Tongue (tissue), 2 donors: ENCODE results near the gene NCBP2L. TPM values are rescaled to one million over a fixed set of nuclear protein-coding genes. Genes with fewer than 3 reads are reported as not detected.
A peak's percentile ranks its signal among the peaks of the same experiment; 100 is the strongest.

Source experiments
- DNase-seq: peaks from one replicate; pipeline ENCODE4 v3.0.0-alpha.2; 2015
- total RNA-seq: library from RNA; depleted of rRNA; stranded (reverse); fragments of >200 nt; gene quantifications from one replicate; pipeline ENCODE4 v1.2.3, GENCODE V29; 2014

Gene NCBP2L
- total RNA-seq, 1 donor from 2014 or later: not detected

DNA sequence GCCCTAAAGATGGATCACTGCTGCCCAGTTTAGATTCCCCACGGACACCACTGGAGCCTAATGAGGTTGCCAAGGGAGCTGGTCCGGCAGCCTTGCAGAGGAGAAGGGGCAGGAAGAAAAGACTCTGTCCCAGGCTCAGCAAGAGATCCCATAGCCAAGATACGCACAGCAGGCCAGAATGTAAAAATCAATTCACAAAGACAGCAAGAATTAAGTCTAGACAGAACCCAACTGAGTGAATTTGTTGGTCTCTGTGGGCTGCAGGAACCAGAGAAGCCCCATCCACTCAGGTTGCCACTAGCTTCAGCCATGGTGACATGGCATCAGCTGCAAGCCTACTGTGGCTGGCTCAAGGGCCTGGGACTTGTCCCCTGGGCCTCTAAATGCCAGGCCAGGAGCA, 24.8 kb upstream of the NCBP2L start:
- DNase-seq: no peak

DNA sequence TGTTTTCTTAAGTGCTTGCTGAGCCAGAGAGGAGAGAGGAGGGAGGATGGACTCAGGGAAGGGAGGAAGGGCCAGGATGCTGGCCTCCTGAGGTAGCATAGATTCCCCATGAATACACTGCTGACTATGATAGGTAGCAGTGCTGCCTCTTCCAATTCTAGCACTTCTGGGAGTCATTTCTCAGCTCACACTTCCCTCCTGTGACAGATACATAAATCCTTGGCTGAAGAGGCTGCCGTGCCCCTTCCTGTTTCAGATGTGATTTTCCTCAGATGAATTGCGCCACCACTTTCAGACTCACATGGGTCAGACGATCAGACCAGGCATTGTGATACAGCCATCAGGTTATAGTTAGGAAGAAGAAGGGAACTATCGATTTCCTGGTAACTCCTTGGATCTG, 24.3 kb upstream of the NCBP2L start:
- DNase-seq: no peak

DNA sequence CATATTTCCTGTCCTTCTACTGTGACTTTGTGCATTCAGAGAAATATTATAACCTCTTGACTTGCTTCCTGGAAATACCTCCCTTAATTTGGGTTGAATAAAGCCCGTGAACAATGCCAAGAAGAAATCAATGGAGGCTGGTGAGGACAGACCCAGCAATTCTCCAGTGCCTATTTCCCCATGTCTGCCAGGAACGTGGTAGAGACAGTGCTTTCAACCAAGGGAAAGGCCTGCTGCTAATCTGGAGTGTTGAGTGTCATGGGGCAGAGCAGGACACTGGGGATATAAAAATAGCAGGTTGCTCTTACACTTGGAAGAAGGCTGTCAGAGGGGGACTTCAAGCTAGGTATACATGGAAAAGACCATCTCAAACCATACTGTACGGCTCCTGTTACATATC, 21.8 kb upstream of the NCBP2L start:
- DNase-seq: no peak

DNA sequence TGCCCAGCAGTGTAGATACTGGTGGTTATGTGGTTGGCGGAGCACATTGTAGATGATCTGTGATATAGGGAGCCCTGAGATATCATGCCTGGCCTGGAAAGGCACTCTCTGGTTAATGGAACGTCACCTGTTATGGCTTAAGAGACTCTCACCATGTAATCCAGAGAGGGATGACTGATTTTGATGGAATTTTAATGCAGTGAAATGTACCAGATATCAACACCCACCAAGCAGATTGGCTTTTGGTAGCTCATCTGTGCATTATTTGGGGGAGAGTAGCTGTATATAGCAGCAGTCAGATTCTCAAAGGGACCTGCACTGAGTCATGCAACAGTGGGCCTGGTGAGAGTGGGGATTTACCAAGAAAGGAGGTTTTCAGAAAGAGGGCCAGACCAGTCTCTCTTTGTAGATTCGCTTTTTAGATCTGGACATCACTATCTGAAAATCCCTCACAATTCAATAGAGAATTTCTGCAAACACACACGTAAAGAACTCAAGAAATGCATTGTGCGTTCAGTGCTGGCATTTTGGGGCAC, 19.2 kb upstream of the NCBP2L start:
- DNase-seq: no peak

DNA sequence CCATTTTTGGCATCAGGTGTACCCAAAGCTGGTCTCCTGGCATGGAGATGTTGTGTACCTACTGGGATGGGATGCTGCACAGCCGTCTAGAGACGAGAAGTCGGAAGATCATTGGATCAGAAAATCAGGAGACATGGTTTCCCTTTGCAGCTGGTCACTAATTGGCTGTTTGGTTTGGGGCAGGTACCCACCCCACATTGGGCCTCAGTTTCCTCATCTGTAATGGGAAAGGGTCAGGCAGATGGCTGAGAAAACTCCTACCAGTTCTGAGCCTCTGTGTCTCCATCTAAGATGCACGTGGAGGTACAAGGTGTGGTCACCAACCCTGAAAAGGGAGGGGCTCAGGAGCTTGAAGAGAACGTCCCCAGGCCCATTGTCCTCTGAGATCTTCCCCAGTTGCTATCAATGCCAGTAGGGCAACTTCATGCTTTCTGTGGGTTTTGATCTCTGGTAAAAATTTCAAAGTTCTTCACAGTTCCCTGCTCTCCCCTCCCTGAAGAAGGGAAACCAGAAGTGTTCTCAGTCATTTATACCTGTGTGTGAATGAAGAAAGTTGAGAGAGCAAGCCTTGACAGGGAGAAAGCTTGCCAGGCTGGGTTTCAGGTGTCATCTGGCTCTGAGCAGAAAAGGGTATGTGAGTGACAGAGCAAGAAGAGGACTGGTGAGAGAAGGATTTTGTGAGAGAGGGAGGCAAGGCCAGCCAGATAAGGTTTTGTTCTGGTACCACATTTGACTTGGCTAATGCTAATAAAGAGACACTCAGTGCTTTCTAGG, 17.0 kb upstream of the NCBP2L start:
- no peak for DNase-seq

DNA sequence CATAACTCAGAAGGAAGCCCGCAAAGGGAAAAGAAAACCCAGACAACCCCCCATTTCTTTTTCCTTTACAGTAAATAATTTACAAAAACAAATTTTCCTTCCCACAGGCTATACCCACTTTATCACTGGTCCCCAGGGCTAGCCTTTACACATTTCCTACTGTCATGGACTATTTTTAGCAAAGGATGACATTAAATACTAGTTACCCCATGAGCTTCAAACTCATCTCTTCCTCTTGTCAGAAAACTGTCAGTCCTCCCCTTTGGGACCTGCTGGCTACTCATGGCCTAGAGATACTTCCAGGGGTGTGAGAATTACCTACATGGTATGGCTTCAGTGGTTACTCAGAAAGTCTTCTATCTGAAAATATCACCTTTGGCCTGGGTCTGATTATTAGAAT, 13.9 kb upstream of the NCBP2L start:
- no peak for DNase-seq

DNA sequence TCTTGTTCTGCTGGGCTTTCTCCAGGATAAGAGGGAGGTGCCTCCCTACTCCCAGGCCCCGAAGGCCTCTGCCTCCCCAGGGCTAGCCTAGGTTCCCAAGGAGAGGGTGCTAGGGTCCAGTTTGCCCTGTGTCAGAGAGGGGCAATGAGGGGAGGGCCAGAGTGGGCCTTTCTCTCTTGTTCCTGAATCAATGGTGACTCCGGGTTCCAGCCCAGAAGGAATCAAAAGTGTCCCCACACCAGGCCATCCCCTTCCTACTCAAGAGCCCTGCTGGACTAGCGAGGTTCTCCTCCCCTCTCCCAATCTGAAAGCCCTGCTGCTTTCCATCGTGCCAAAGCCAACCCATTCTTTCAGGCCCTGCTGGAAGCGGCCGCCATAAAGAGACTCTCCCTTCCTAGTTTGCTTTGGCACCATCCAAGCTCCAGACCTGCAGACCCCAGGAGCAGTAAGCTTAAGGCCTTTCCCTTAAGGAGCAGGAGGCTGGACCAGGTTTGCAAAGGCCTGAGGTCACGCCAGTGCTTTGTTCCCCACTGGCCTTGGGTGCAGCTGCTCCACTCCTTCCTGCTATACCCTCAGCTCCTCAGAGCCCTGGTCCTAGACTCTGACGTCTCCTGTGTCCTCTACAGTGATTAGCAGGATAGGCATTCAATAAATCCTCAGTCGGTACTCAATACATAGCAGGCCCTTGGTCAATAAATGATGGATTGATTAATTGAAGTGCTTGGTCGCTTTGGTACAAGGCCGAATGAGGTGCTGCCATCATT, 12.5 kb upstream of the NCBP2L start:
- DNase-seq: no peak

DNA sequence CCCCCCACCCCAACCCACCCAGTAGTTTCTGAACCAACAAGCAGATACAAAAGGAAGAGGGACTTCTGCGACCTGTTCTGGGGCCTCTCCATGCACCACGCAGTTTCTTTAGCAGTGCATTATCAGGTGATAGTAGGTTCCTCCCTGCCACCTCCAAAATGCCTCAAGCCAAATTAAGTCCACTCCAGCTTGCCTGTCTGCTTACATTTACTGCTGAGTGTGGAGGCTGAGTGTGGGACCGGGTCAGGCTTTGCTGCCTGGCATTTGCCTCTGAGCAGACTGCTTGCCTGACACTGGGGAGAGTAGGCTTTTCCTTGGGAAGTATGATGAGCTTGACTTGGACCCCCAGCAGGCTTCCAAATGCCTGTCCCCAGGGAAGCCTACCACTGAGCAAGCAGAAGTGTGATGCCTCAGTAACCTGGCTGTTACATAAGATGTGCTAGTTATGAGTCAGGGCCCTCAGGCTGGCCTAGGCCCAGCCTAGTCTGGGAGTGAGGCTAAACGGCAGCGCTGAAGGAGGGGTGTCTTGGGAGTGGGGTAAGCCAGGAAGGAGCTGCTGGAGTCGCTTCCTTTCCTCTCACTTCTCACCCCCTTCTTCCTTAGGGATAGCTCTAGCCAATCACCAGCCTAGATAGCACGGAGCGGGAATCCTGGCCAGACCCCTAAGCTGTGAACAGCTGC, 10.9 kb upstream of the NCBP2L start:
- peak; percentile 55 for DNase-seq

DNA sequence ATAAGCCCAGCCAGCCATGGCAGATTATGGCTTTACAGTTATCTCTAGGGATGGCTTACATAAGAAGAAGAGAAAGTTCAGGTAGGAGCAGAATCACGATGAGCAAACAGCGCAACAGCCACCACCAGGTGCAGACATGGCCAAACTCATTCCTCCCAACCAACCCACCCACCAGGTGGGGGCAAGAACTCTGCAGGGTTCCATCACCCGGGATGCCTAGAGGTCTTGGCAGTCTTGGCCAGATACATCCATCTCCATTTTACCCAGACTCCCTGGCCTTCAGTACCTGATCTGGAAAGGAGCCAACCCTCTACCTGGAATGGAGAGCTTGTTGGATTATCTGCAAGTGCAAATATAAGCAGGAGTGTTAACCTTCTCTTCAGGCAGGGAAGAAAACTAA, 9.5 kb upstream of the NCBP2L start:
- no peak for DNase-seq

DNA sequence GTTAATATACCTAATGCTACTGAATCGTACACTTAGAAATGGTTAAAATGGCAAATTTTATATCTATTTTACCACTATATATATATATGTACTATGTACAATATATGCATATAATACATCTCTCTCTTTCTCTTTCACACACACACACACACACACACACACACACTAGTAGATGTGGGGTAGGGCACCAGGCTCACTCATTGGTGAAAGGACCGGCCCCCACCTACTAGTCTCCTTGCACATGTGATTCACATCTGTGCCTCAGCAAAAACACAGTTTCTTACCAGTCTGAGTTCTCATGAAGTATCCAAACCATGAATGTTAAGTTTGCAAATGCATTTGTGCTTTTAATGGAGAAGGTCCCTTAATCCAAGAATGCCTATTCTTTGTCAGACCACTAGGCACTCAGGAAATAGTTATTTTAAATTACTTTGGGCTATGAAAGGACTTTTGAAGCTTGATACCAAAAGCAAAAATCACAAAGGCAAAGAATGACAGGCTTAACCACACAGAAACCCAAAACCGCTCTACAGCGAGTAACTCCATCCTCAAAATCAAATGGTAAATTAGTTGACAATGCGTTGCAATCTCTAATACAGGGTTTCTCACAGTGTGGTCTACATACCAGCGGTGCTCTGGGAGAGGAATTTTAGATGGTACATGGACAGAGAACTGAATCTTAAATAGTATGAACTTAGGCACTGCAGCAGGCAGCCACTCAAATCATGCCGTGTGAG, 7.8 kb upstream of the NCBP2L start:
- DNase-seq: no peak

DNA sequence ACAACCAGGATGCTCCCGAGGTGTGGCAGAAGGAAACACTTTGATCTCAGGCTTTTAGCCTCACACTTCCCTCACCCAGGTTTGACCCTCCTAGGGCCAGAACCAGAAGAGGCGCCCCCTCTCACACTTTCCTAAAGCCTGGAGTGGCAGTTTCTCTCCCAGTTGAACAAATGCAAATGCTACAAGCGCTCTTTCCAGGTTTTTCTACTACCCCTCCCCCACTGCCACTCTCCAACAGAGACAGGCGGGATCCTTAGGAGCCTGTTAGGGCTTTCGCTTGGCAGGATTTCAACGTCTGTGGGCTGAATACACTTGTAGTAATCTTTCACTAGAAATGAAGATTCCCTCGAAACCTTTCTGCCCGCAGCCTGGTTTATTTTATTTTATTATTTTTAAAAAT, 4.3 kb upstream of the NCBP2L start:
- DNase-seq: peak; percentile 53

DNA sequence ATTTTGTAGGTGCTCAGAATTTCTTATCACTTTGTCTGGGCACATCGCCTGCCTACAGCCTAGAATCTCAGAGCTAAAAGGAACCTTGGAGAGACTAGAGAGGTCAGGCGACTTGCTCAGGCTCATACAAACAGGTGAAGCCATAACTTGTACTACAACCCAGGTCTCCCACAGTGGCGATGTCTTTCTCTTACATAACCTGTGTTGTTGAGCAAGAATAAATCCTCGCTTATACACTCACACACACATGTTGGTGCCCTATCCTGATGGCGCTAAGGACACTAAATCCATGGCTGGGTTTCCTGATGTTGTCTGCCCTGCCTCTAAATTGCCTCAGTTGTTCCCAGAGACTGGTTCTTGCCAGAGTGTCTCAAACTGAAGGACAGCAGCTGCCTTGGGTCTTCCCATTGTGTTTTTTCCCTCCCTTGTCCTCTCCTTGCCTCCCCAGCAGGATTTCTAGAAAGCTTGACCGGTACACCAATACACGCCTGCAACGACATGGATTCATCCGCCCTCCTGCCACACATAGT, 3.6 kb upstream of the NCBP2L start:
- DNase-seq: no peak

DNA sequence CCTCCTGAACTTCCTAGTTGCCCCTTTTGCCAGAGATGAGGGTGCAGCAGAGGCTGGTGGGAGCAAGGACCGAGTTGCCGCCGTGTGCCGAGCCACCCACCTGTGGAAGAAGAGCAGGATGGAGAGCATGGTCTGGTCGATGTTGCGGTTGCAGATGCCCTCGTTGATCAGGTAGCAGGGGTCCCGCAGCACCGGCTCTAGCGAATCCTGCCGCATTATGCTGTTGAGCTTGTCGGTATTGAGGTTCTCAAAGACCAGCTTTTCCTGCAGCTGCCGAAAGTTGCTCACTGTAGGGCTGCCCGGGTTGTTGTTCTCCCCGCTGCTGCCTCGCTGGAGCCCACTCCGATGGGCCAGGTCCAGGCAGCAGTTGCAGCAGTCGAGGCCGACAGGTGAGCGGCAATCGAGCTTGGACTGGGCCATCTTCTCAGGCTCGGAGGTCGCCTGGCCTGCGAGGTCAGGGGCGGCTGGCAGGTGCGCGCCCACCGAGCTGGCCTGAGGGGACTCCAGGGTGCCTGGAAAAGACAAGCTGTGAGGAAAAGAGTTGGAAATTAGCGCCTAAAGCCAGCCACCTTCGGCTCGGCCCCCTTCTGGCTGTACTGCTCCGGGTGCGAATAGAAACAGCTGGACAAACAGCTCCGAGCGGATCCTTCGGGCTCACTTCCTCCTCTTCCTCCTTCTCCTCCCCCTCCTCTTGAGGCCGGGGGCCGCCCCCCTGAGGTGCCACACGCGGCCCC, 2.4 kb upstream of the NCBP2L start:
- no peak for DNase-seq

DNA sequence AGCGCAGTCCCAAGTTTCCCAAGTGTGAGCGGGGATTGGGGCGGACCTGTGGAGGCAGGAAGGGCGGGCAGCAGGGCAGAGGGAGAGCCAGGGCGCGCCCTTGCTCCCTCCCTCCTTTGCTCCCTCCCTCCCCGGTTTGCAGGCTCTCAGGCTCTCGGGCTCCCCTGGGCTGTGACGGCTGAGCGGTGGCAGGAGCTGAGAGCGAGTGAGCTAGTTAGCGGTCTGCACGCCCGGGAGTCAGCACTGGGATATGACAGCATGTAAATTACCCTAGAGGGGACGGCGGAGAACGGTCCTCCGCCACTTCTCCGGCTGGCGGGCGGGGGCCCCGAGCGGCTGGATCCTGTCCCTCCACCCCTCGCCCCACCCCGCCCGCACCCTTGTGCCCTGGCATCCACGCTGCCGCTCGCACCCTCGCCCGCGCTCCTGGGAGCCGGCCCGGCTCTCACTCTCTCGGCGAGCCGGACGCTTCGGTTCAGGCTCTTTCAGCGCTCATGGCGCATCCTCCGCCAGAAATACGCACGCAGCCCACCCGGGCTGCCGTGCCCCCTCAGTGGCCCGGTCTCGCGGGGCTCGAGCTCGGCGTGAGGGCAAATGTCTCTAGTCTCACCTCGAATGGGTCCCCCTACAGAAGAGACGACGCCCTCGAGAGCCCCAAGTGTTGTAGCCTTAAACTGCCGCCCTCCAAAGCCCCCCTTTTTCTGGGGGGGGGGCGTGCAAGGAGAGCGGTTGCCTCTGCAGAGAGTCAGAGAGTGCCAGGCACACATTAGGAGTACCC, 1.6 kb upstream of the NCBP2L start, which contains the start of gene TSC22D3:
TSS of gene TSC22D3 (minus strand) at position 54 of the 778 bp plus-strand sequence. CDS start 368 bp downstream, outside the sequence.
- peak; percentile 81 for DNase-seq

DNA sequence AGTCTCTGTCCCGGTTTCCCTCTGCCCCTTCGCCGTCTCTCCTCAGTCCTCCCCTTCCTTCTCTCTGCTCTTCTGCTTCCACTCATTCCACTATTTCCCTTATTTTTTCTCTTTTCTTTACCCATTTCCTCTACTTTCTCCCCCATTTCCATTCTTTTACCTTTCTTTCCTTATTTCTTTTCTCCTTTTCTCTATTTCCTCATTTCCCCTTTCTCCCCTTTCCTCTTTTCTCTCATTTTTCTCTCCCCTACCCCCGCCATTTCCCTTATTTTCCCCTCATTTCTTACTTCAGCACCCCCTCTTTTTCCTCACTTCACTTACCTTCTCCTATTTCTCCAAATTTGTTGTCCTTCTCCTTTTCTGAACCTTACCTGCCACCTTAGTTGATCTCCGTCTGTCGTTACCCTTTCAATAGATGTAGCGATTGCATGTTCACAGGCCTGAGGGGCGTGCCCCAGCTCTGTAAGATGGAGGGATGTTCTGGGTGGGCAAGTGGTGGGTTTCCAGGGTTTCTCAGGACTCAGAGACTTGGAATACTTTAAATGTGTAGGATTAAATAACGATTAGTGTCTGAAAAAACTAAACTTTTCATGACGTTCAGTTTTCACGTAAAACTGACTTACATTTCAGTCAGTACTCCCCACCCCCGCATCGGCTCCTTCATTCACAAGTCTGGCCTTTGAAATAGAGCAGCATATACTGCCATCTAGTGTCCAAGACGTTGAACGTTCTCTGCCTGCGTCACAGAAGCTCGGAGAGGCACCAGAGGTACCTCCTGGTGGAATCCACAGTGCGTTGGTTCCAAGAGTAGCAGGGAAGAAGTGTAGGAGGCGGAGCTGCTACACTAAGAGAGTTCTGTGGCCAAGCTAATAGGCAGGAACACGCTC, 641 bp upstream of the NCBP2L start:
- DNase-seq: peak; percentile 92

DNA sequence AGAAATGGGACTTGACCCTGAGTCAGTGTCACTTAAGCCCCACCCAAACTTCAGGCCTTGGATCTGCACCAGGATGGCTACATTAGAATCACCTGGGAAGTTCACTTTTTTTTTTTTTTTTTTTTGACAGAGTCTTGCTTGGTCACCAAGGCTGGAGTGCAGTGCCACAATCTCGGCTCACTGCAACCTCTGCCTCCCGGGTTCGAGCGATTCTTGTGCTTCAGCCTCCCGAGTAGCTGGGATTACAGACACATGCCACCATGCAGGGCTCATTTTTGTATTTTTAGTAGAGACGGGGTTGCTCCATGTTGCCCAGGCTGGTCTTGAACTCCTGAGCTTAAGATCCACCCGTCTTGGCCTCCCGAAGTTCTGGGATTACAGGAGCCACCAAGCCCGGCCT, 3.0 kb downstream of the NCBP2L start:
- no peak for DNase-seq

DNA sequence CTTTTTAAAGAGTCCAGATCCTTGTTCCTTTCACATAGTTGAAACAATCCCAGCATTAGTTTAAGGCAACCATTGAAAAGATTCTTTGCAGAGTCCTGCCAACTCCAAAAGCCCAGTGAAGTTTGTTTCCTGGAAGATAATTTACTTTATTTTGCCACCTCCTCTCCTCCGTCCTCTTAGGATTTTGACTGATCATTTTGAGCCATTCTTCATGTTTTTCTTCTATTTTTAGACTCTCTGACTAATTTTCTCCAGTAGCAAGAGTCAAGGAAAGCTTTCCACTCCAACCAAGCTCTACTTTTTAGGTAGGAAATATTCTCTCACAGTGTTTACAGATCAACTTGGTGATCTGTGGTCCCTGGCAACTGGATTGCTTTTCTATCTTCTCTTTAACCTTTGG, 10.3 kb downstream of the NCBP2L start:
- DNase-seq: no peak

DNA sequence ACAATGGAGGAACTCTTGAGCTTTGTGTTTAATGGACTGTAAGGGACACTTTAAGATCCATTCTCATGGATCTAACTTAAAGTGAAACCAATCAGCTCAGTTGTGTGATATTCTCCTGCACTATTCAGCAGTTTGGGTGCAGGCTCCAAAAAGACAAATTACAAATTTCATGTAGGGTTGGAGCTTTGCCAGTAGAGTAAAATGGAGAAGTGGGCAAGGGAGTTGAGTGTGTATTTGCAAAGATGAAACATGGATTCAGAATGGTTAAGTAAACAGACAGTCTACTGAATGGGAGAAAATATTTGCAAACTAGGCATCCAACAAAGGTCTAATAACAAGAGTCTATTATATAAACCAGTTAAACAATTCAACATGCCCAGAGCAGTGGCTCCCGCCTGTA, 26.9 kb downstream of the NCBP2L start:
- no peak for DNase-seq

DNA sequence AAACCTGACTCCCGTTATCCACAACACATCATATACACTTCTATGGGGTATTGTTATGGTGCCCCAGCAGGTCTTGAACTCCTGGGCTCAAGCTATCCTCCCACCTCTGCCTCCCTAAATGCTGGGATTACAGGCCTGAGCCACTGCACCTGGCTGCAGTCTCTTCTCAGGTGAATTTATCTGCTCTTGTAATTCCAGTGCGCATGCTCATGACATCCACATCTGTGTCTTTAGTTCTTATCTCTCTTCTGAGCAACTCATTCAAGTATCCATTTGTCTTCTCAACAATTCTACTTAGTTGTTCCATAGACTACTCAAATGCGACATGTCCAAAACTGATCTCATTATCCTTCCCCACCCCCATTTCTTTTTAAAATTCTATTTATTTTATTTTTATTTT, 27.6 kb downstream of the NCBP2L start:
- no peak for DNase-seq
